Smooth muscle cell (in vitro differentiated cells): ENCODE measurements around the gene NECTIN1. TPM values are rescaled to one million over a fixed set of nuclear protein-coding genes. Genes with fewer than 3 reads are reported as not detected.

ENCODE experiments used
- DNase-seq: peaks from one replicate; lab custom pipeline; 2025; ENCODE audit not compliant: unreplicated experiment; lab: John Stamatoyannopoulos, UW
- H2AFZ ChIP-seq: fragments of 200-600 bp; sonication (generic); 2 replicates; pipeline ENCODE4 v1.6.0; 2016; ENCODE audit warnings: antibody characterized with exemption, low read depth, mild to moderate bottlenecking
- H3F3A ChIP-seq: fragments of 200-600 bp; sonication (generic); 2 replicates; pipeline ENCODE4 v1.6.0; 2017; ENCODE audit warnings: antibody characterized with exemption, low read depth
- H3K27ac ChIP-seq: fragments of 200-600 bp; sonication (generic); 2 replicates; pipeline ENCODE4 v1.5.1; 2016; ENCODE audit warnings: low read depth, mild to moderate bottlenecking
- H3K27me3 ChIP-seq: fragments of 200-600 bp; sonication (generic); 2 replicates; pipeline ENCODE4 v1.6.1; 2016; ENCODE audit warnings: low read depth, mild to moderate bottlenecking
- H3K36me3 ChIP-seq: fragments of 200-600 bp; sonication (generic); 2 replicates; pipeline ENCODE4 v1.5.1; 2016; ENCODE audit warnings: low read depth
- H3K4me1 ChIP-seq: fragments of 200-600 bp; sonication (generic); 2 replicates; pipeline ENCODE4 v1.5.1; 2016; ENCODE audit warnings: low read depth
- H3K4me2 ChIP-seq: fragments of 200-600 bp; sonication (generic); 2 replicates; pipeline ENCODE4 v1.6.0; 2016; ENCODE audit warnings: mild to moderate bottlenecking
- H3K4me3 ChIP-seq: fragments of 200-600 bp; sonication (generic); 2 replicates; pipeline ENCODE4 v1.5.1; 2016; ENCODE audit warnings: mild to moderate bottlenecking
- H3K79me2 ChIP-seq: fragments of 200-600 bp; sonication (generic); 2 replicates; pipeline ENCODE4 v1.6.0; 2016; ENCODE audit warnings: low read depth, mild to moderate bottlenecking
- H3K9ac ChIP-seq: fragments of 200-600 bp; sonication (generic); 2 replicates; pipeline ENCODE4 v1.6.0; 2016; ENCODE audit warnings: low read depth
- H3K9me3 ChIP-seq: fragments of 200-600 bp; sonication (generic); replicated peaks from 2 replicates; pipeline ENCODE4 v1.5.1; 2016; ENCODE audit warnings: low read depth
- H4K20me1 ChIP-seq: fragments of 200-600 bp; sonication (generic); 2 replicates; pipeline ENCODE4 v1.6.0; 2016; ENCODE audit warnings: low read depth
- WGBS: methylation state at CpG from one replicate; pipeline ENCODE4 v1.1.7; 2016; ENCODE audit warnings: low lambda C conversion rate; 5-methylcytosine and 5-hydroxymethylcytosine counted together
- polyA plus RNA-seq: library from polyadenylated mRNA; unstranded; fragments of >200 nt; fragmentation: Nextera tagmentation; extraction: Ambion mirVana; gene quantifications from 2 replicates; pipeline ENCODE4 v1.2.1, GENCODE V29; 2016
- total RNA-seq: library from RNA; depleted of rRNA; stranded (reverse); fragments of >200 nt; gene quantifications from 2 replicates; pipeline ENCODE4 v1.2.3, GENCODE V29; 2014
- TF ChIP-seq, protein P1 (sequence below): fragments of 200-600 bp; sonication (generic); IDR thresholded peaks from 2 replicates; pipeline ENCODE4 v1.5.1; 2017; ENCODE audit warnings: borderline replicate concordance, mild to moderate bottlenecking, antibody characterized with exemption; ENCODE audit not compliant: insufficient read depth, poor library complexity, severe bottlenecking

The NECTIN1 gene
- total and polyA plus RNA-seq, 2 experiments from 2014 or later, result 4.9 to 10.1 TPM

DNA sequence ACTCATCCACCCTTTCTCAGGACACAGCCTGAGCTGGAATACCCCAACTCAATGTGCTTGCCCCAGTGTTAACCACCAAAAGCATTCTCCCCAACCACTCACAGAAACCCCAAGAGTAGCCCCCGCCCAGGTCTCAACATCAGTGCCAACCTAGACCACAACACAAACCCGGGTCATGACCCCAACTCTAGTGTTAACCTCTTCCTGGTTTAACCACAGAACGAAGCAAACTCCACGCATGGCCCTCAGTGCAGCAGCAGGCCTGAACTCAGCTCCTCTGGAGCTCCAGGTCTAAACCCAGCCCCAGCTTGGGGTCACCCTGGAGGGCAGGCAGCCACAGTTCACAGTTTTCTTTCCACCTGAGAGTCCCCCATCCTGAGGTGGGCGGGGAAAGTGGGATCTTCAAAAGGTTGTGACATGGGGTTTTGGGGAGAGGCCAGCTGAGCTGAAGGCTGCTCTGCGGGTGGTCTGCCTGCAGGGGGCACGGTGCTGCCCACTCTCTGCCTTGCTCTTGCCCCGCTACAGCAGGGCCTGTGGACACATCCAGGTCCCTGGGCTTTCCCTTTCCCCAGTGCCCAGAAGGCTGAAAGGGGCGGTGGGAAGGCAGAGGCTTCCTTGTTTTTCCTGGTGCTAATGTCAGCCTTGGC lies 37.9 kb downstream of the NECTIN1 start:
- Histone ChIP-seq H3K79me2 (no peaks in the 10 kb centered on the region), H3K27ac (no peak overlapping the region), H3K4me2 (no peak overlapping the region), H3K27me3 (no peaks in the 10 kb centered on the region), H3K4me1 (peaks cover 18% of the 10 kb centered on the region), H3K9ac (no peak overlapping the region), H3K4me3 (no peak overlapping the region), H2AFZ (no peak overlapping the region), H3K36me3 (no peaks in the 10 kb centered on the region), H3K9me3 (no peaks in the 10 kb centered on the region), H3F3A (no peaks in the 10 kb centered on the region), H4K20me1 (peaks cover 44% of the 10 kb centered on the region)
- no peak for DNase-seq
- WGBS, result 89% methylated on average over 9 of the region's 9 CpGs
- TF ChIP-seq, protein P1, sequence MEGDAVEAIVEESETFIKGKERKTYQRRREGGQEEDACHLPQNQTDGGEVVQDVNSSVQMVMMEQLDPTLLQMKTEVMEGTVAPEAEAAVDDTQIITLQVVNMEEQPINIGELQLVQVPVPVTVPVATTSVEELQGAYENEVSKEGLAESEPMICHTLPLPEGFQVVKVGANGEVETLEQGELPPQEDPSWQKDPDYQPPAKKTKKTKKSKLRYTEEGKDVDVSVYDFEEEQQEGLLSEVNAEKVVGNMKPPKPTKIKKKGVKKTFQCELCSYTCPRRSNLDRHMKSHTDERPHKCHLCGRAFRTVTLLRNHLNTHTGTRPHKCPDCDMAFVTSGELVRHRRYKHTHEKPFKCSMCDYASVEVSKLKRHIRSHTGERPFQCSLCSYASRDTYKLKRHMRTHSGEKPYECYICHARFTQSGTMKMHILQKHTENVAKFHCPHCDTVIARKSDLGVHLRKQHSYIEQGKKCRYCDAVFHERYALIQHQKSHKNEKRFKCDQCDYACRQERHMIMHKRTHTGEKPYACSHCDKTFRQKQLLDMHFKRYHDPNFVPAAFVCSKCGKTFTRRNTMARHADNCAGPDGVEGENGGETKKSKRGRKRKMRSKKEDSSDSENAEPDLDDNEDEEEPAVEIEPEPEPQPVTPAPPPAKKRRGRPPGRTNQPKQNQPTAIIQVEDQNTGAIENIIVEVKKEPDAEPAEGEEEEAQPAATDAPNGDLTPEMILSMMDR, result no peak

DNA sequence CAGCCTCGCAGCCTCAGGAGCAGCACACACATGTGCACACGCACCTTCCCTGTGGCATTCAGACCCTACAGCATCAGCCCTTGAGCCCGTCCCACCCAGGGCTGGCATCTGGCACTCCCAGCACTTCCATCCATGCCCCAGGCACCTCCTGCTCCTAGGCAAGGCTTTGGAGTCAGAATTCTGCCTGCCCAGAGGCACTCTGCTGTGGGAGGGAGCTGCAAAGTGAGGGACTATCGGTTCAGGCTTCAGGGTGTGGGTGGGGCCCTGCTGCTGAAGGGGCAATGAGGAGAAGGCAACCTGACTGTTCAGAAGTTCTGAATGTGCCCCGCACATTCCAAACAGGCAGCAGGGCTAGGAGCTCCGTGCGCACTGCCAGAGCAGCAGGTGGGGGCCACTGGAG lies 39.7 kb downstream of the NECTIN1 start:
- Histone ChIP-seq H3K9me3 (no peaks in the 10 kb centered on the region), H4K20me1 (peaks cover 34% of the 10 kb centered on the region), H3K4me2 (no peak overlapping the region), H3K27ac (no peak overlapping the region), H3K4me1 (peaks cover 24% of the 10 kb centered on the region), H3K9ac (no peak overlapping the region), H3F3A (no peaks in the 10 kb centered on the region), H2AFZ (no peak overlapping the region), H3K36me3 (no peaks in the 10 kb centered on the region), H3K79me2 (no peaks in the 10 kb centered on the region), H3K4me3 (no peak overlapping the region), H3K27me3 (no peaks in the 10 kb centered on the region)
- TF ChIP-seq, protein P1, result no peak
- DNase-seq, result no peak
- WGBS, result 69% methylated on average over 7 of the region's 7 CpGs

DNA sequence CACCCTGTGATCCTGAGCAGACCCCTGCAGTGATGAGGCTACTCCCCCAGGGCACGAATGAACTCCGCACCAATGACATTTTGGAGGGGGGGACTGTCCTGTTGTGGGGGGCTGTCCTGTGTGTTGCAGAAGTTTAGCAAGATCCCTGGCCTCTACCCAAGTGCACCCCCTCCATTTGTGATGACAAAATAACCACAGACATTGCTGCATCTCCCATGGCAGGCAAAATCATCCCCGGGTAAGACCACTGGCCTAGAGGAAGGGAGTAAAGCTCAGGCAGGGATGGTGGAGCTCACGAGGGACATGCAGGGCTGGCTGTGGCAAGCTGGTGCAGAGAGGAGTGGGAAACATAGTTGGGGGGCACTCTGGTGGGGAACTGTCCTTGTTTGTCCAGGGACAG lies 40.6 kb downstream of the NECTIN1 start:
- Histone ChIP-seq H3K27me3 (no peaks in the 10 kb centered on the region), H3K4me2 (no peak overlapping the region), H3K36me3 (no peaks in the 10 kb centered on the region), H2AFZ (no peak overlapping the region), H3K27ac (no peak overlapping the region), H3K9me3 (no peaks in the 10 kb centered on the region), H3K9ac (no peak overlapping the region), H3K79me2 (no peaks in the 10 kb centered on the region), H4K20me1 (peaks cover 32% of the 10 kb centered on the region), H3K4me3 (no peak overlapping the region), H3F3A (no peaks in the 10 kb centered on the region), H3K4me1 (peaks cover 24% of the 10 kb centered on the region)
- whole genome bisulfite sequencing, result 85% methylated on average over 4 of the region's 4 CpGs
- DNase-seq, result no peak
- TF ChIP-seq, protein P1, result no peak

DNA sequence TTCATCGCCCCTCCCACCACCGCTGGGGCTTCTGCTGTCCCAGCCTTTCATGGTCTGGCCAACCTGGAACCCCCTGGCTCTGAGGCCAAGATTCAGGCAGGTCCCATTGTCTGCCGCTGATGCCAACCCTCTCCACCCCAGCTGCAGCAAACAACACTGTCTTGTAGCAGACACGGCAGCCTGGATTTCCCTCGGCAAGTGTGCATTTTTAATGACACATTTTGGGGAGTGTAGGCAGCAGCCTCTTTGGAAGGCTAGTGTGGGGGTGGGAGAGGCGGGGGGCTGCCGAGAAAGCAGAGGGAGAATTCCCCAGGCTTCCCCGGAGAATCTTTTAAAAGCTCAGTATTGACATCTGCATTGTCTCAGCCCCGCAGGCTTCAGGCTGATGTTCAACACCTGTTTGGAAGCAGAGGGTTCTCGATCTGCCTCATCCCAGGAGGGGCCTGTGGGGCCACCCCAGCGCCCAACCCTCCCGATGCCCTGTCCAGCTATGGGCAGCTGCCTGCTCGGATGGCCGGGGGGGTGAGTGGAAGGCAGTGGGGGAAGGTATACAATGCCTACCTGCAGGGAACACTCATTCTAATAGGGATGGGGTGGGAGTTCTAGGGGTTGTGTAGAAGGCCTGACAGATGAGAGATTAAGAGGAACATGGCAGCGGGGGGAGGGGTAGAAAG lies 41.5 kb downstream of the NECTIN1 start:
- Histone ChIP-seq H3K27ac (no peak overlapping the region), H3K4me3 (no peak overlapping the region), H3K9me3 (no peaks in the 10 kb centered on the region), H2AFZ (no peak overlapping the region), H4K20me1 (peaks cover 23% of the 10 kb centered on the region), H3K79me2 (no peaks in the 10 kb centered on the region), H3K4me1 (peaks cover 16% of the 10 kb centered on the region), H3K27me3 (no peaks in the 10 kb centered on the region), H3K36me3 (no peaks in the 10 kb centered on the region), H3K4me2 (no peak overlapping the region), H3K9ac (no peak overlapping the region), H3F3A (no peaks in the 10 kb centered on the region)
- DNase-seq, result no peak
- 83% methylated on average over 15 of the region's 15 CpGs for WGBS
- TF ChIP-seq, protein P1, result no peak
